Activated CD4-positive, alpha-beta T cell treated with anti-CD3 and anti-CD28 coated beads for 48 hours (primary cell): ENCODE results near the gene SEMA5A.

Source experiments
- DNase-seq: peaks from one replicate; pipeline ENCODE4 v3.0.0-alpha.2; 2020

Gene SEMA5A

GRCh38 chr5:9244417-9244816 is 301.5 kb downstream of the SEMA5A start:
- no peak for DNase-seq

- no peak for DNase-seq
Measured at GRCh38 chr5:9241479-9242305, 304.2 kb downstream of the SEMA5A start.

- no peak for DNase-seq
Measured at GRCh38 chr5:9240431-9240830, 305.4 kb downstream of the SEMA5A start.

- no peak for DNase-seq
Measured at GRCh38 chr5:9239626-9240025, 306.2 kb downstream of the SEMA5A start.

- no peak for DNase-seq
Measured at GRCh38 chr5:9239071-9239470, 306.8 kb downstream of the SEMA5A start.

GRCh38 chr5:9233712-9234111 is 312.2 kb downstream of the SEMA5A start:
- DNase-seq, result no peak

- no peak for DNase-seq
Measured at GRCh38 chr5:9233035-9233434, 312.8 kb downstream of the SEMA5A start.

GRCh38 chr5:9231842-9232241 is 314.0 kb downstream of the SEMA5A start:
- no peak for DNase-seq

- DNase-seq, result no peak
Measured at GRCh38 chr5:9230355-9230754, 315.5 kb downstream of the SEMA5A start.

GRCh38 chr5:9226016-9226536 is 319.8 kb downstream of the SEMA5A start:
- DNase-seq, result no peak

GRCh38 chr5:9222054-9222976 is 323.6 kb downstream of the SEMA5A start:
- no peak for DNase-seq

GRCh38 chr5:9218358-9218757 is 327.5 kb downstream of the SEMA5A start:
- DNase-seq, result no peak

- no peak for DNase-seq
Measured at GRCh38 chr5:9212605-9213004, 333.3 kb downstream of the SEMA5A start.

- no peak for DNase-seq
Measured at GRCh38 chr5:9209846-9210492, 335.9 kb downstream of the SEMA5A start.

- no peak for DNase-seq
Measured at GRCh38 chr5:9207817-9208418, 338.0 kb downstream of the SEMA5A start.

GRCh38 chr5:9202636-9203035 is 343.2 kb downstream of the SEMA5A start:
- no peak for DNase-seq

GRCh38 chr5:9201761-9202160 is 344.1 kb downstream of the SEMA5A start:
- no peak for DNase-seq

- DNase-seq, result no peak
Measured at GRCh38 chr5:9201011-9201410, 344.9 kb downstream of the SEMA5A start.

- no peak for DNase-seq
Measured at GRCh38 chr5:9198394-9198793, 347.5 kb downstream of the SEMA5A start.

- DNase-seq, result no peak
Measured at GRCh38 chr5:9197881-9198260, 348.0 kb downstream of the SEMA5A start.

GRCh38 chr5:9196403-9197227 is 349.3 kb downstream of the SEMA5A start:
- DNase-seq, result no peak

GRCh38 chr5:9194509-9194908 is 351.4 kb downstream of the SEMA5A start:
- no peak for DNase-seq
